CD14-positive monocyte (primary cell): ENCODE measurements around the gene RHOD. TPM values are rescaled to one million over a fixed set of nuclear protein-coding genes. Genes with fewer than 3 reads are reported as not detected.
A peak's percentile ranks its signal among the peaks of the same experiment; 100 is the strongest.

ENCODE experiments used
- DNase-seq, 3 donors: peaks; one replicate each; pipeline ENCODE4 v3.0.0-alpha.2; 2011 to 2022
- H2AFZ ChIP-seq: 2 replicates; pipeline ENCODE4 v1.6.0; 2012; ENCODE audit warnings: mild to moderate bottlenecking, low read depth, low read length, inconsistent platforms; ENCODE audit not compliant: insufficient read depth, poor library complexity, severe bottlenecking
- H3K27ac ChIP-seq, 2 donors: 1 replicate in 1 of 2; 2 replicates in 1 of 2; pipeline ENCODE4 v1.5.1; 2012 to 2013; ENCODE audit warnings: low read length in 2 of 2, control low read depth in 1 of 2, inconsistent platforms in 1 of 2, low read depth in 1 of 2, mild to moderate bottlenecking in 1 of 2
- H3K27me3 ChIP-seq, 2 donors: one replicate each; pipeline versions ENCODE4 v1.6.0 to v1.6.1; 2011 to 2013; ENCODE audit warnings: low read length in 2 of 2; ENCODE audit not compliant: control insufficient read depth in 2 of 2, insufficient read depth in 2 of 2
- H3K36me3 ChIP-seq, 2 donors: replicated peaks in 1 of 2; 1 replicate in 1 of 2; 2 replicates in 1 of 2; pipeline versions ENCODE4 v1.5.1 to v1.6.1; 2012 to 2013; ENCODE audit warnings: low read length in 2 of 2, control low read depth in 1 of 2, inconsistent platforms in 1 of 2, mild to moderate bottlenecking in 1 of 2; ENCODE audit not compliant: insufficient read depth in 2 of 2, control insufficient read depth in 1 of 2
- H3K4me1 ChIP-seq, 2 donors: 1 replicate in 1 of 2; 2 replicates in 1 of 2; pipeline versions ENCODE4 v1.5.1 to v1.6.1; 2012 to 2013; ENCODE audit warnings: low read length in 2 of 2, control low read depth in 1 of 2, inconsistent platforms in 1 of 2, mild to moderate bottlenecking in 1 of 2, moderate library complexity in 1 of 2; ENCODE audit not compliant: insufficient read depth in 2 of 2, control insufficient read depth in 1 of 2
- H3K4me2 ChIP-seq: replicated peaks from 2 replicates; pipeline ENCODE3; 2012; ENCODE audit warnings: low read length, moderate library complexity, mild to moderate bottlenecking; ENCODE audit not compliant: poor library complexity, severe bottlenecking; ENCODE audit errors: extremely low read depth
- H3K4me3 ChIP-seq, 3 experiments: fragments of 200-600 bp in 1 of 3; sonication (generic) in 1 of 3; replicated peaks in 1 of 3; 1 replicate in 2 of 3; 2 replicates in 1 of 3; pipeline ENCODE4 v1.5.1; 2011 to 2013; ENCODE audit warnings: low read length in 3 of 3, mild to moderate bottlenecking in 3 of 3, control low read depth in 2 of 3, low read depth in 2 of 3, inconsistent platforms in 1 of 3, moderate library complexity in 1 of 3
- H3K79me2 ChIP-seq: 2 replicates; pipeline ENCODE4 v1.6.0; 2012; ENCODE audit warnings: mild to moderate bottlenecking, control low read depth, inconsistent platforms, low read length, moderate library complexity; ENCODE audit not compliant: insufficient read depth
- H3K9ac ChIP-seq: 2 replicates; pipeline ENCODE4 v1.6.0; 2017; ENCODE audit warnings: low read length, mild to moderate bottlenecking; ENCODE audit not compliant: insufficient read depth, poor library complexity, severe bottlenecking
- H3K9me3 ChIP-seq, 2 donors: replicated peaks in 1 of 2; 1 replicate in 1 of 2; 2 replicates in 1 of 2; pipeline versions ENCODE4 v1.5.1 to v1.6.1; 2012 to 2013; ENCODE audit warnings: low read length in 2 of 2, control low read depth in 1 of 2; ENCODE audit not compliant: control insufficient read depth in 1 of 2, insufficient read depth in 1 of 2
- H4K20me1 ChIP-seq: 2 replicates; pipeline ENCODE4 v1.6.0; 2012; ENCODE audit warnings: mild to moderate bottlenecking, low read length, control low read depth, moderate library complexity; ENCODE audit not compliant: insufficient read depth
- H3K27ac Mint-ChIP-seq, 7 donors: one replicate each; pipeline ENCODE4 v1.8.0; 2020; ENCODE audit warnings: mild to moderate bottlenecking in 7 of 7, mixed read lengths in 7 of 7, moderate library complexity in 6 of 7, inconsistent platforms in 2 of 7
- H3K27me3 Mint-ChIP-seq, 3 donors: one replicate each; pipeline ENCODE4 v1.8.0; 2021 to 2022; ENCODE audit warnings: low read depth in 3 of 3, mild to moderate bottlenecking in 3 of 3, mixed read lengths in 3 of 3, moderate library complexity in 3 of 3, inconsistent platforms in 1 of 3
- H3K36me3 Mint-ChIP-seq, 2 donors: one replicate each; pipeline ENCODE4 v1.8.0; 2020; ENCODE audit warnings: mixed read lengths in 2 of 2, inconsistent platforms in 1 of 2, mild to moderate bottlenecking in 1 of 2
- H3K4me1 Mint-ChIP-seq: one replicate; pipeline ENCODE4 v1.8.0; 2020; ENCODE audit warnings: mild to moderate bottlenecking, mixed read lengths
- H3K4me3 Mint-ChIP-seq, 2 donors: one replicate each; pipeline ENCODE4 v1.8.0; 2020; ENCODE audit warnings: mild to moderate bottlenecking in 2 of 2, mixed read lengths in 2 of 2, moderate library complexity in 1 of 2
- H3K9me3 Mint-ChIP-seq, 7 donors: one replicate each; pipeline ENCODE4 v1.8.0; 2020 to 2022; ENCODE audit warnings: mixed read lengths in 7 of 7, mild to moderate bottlenecking in 6 of 7, moderate library complexity in 6 of 7, inconsistent platforms in 2 of 7
- CTCF ChIP-seq: fragments of 200-600 bp; IDR thresholded peaks from one replicate; pipeline ENCODE4 v1.8.0; 2022; ENCODE audit warnings: antibody characterized with exemption, mild to moderate bottlenecking
- WGBS: methylation state at CpG from one replicate; pipeline ENCODE4 v1.1.5; 2013; ENCODE audit warnings: missing lambda C conversion rate; ENCODE audit not compliant: insufficient coverage; 5-methylcytosine and 5-hydroxymethylcytosine counted together
- intact Hi-C, 2 donors: fragments of 100-400 bp; cut with micrococcal nuclease; formaldehyde crosslinking; loops; one replicate each; pipeline versions ENCODE4 v1.15.0 to v1.15.1; 2023
- polyA plus RNA-seq, 3 donors: library from polyadenylated mRNA; depleted of rRNA in 1 of 3; unstranded in 2 of 3; stranded (reverse) in 1 of 3; fragments of 300-500 nt in 2 of 3; fragments of >200 nt in 1 of 3; fragmentation: Illumina TruSeq in 2 of 3; gene quantifications; 1 replicate in 2 of 3; 2 replicates in 1 of 3; pipeline ENCODE4 v1.2.3, GENCODE V29; 2012 to 2021

RHOD gene
- polyA plus RNA-seq, 3 donors: not detected

DNA sequence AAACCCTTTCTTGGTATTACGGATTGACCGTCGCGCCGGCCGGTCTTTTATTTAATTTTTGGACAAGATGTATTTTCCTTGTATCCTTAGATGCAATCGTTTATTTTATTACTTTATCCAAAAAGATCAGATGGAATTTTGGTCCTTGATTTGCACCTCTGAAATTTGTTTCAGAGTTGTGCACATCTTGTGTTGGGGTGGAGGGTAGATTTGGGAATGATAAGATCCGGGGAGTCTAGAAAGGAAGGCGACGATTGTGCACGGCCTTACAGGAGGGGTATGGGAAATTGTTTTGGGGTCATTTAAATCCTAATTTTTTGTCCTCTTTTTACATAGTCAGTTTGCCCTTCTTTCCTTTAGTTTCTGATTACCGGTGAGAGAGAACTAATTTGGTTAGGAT is 63.8 kb downstream of the RHOD start:
- DNase-seq: no peak
- Mint-ChIP-seq H3K9me3 (no peaks in the 10 kb centered on the region), H3K36me3 (peaks cover 9 to 28% of the 10 kb centered on the region in 2 donors), H3K4me3 (peak overlapping the region; percentile 97), H3K4me1 (peaks cover 50% of the 10 kb centered on the region), H3K27me3 (peaks cover 0 to 2% (median 0%) of the 10 kb centered on the region in 3 donors), H3K27ac (peak overlapping the region; percentile 95 to 97 (median 97))
- Histone ChIP-seq H3K9ac (peak overlapping the region; percentile 86), H3K27me3 (no peaks in the 10 kb centered on the region), H2AFZ (no peak overlapping the region), H3K4me3 (peak overlapping the region; percentile 94 to 100 (median 99)), H3K27ac (peak overlapping the region; percentile 91 to 94), H3K79me2 (peaks cover 69% of the 10 kb centered on the region), H4K20me1 (peaks cover 53% of the 10 kb centered on the region), H3K4me1 (peaks cover 47 to 59% of the 10 kb centered on the region in 2 donors), H3K4me2 (peak overlapping the region; percentile 97), H3K36me3 (peaks cover 10 to 18% of the 10 kb centered on the region in 2 donors), H3K9me3 (no peaks in the 10 kb centered on the region)
- no peak for TF ChIP-seq CTCF
- intact Hi-C loops: no loop called here
- WGBS: no CpG with 5 or more reads among the region's 12 CpGs

DNA sequence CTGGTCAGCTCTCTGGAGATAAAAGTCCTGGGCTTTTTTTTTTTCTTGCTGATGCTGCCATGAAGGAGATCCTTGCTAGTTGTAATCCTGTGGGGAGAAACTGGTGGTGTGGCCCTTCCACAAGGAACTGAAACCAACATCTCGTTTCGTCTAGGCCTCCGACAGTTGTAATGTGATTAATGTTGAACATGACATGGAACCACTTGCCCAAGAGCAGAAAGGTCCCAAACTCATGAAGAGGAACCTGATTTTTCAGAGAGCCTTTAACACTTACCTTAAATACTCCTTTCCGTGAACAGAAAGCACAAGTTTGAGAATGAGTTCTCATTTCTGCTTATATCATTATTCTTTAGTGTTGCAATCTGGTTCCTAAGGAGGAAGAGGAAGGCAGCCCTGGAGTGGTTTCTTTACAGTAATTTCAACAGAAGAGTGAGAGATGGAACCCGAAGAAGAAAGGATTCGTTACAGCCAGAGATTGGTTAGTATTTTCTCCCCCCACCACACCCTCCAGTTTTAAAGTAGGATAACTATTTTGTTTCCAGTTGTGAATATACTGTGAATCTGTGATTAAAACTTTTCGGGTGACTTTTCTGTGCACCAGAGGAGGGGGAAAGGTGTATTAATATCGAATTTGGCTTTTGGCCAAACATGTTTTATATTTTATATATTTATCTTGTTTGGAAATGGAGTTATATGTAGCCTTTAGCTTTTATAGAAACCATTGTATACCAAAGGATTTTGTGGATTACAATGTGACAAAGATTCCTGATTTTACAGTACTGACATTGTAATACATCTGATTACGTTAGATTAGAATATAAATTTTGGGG is 64.4 kb downstream of the RHOD start:
- H3K27ac Mint-ChIP-seq: peak overlapping the region; percentile 95 to 97 (median 97)
- H3K27me3 Mint-ChIP-seq: peaks cover 0 to 2% (median 0%) of the 10 kb centered on the region in 3 donors
- H2AFZ ChIP-seq: no peak overlapping the region
- peak overlapping the region; percentile 91 to 94 for H3K27ac ChIP-seq
- no peaks in the 10 kb centered on the region for H3K27me3 ChIP-seq
- TF ChIP-seq CTCF: no peak
- H3K9me3 ChIP-seq: no peaks in the 10 kb centered on the region
- H3K9me3 Mint-ChIP-seq: no peaks in the 10 kb centered on the region
- H3K9ac ChIP-seq: peak overlapping the region; percentile 86
- H3K36me3 ChIP-seq: peaks cover 10 to 22% of the 10 kb centered on the region in 2 donors
- peak; percentile 91 to 96 (median 96) for DNase-seq
- peak overlapping the region; percentile 97 for H3K4me2 ChIP-seq
- WGBS: no CpG with 5 or more reads among the region's 9 CpGs
- H3K36me3 Mint-ChIP-seq: peaks cover 9 to 34% of the 10 kb centered on the region in 2 donors
- H4K20me1 ChIP-seq: peaks cover 59% of the 10 kb centered on the region
- intact Hi-C loops: no loop called here
- peaks cover 76% of the 10 kb centered on the region for H3K79me2 ChIP-seq
- H3K4me1 Mint-ChIP-seq: peaks cover 44% of the 10 kb centered on the region
- H3K4me1 ChIP-seq: peaks cover 41 to 57% of the 10 kb centered on the region in 2 donors
- H3K4me3 Mint-ChIP-seq: peak overlapping the region; percentile 97
- H3K4me3 ChIP-seq: peak overlapping the region; percentile 94 to 100 (median 99)

Other genes starting within 250 kb of the RHOD start
- 10 to 100 TPM; 20.3 to 24.7 (median 22.8) TPM for gene RCE1, start 213.4 kb upstream of the RHOD start, polyA plus RNA-seq
- gene LRFN4, start 199.8 kb upstream of the RHOD start, polyA plus RNA-seq: 1 to 10 TPM; 1.0 to 7.7 (median 1.7) TPM
- gene PC, start 98.5 kb upstream of the RHOD start, polyA plus RNA-seq: 1 to 10 TPM; 4.6 to 7.1 (median 6.0) TPM
- gene C11orf86, start 81.5 kb upstream of the RHOD start, polyA plus RNA-seq: not detected
- not detected for gene SYT12, start 33.7 kb upstream of the RHOD start, polyA plus RNA-seq
- 10 to 100 TPM in 1 of 3 donors, 1 to 10 TPM in 2; 2.6 to 98.9 (median 3.9) TPM for gene KDM2A, start 62.4 kb downstream of the RHOD start, polyA plus RNA-seq
- gene GRK2, start 209.6 kb downstream of the RHOD start, polyA plus RNA-seq: 100 to 1,000 TPM in 1 of 3 donors, 10 to 100 TPM in 2; 34.9 to 777 (median 43.0) TPM
- gene ANKRD13D, start 232.5 kb downstream of the RHOD start, polyA plus RNA-seq: 100 to 1,000 TPM in 1 of 3 donors, 10 to 100 TPM in 1, 1 to 10 TPM in 1; 9.1 to 389 (median 10.3) TPM
- gene SSH3, start 246.7 kb downstream of the RHOD start, polyA plus RNA-seq: 10 to 100 TPM in 1 of 3 donors, 1 to 10 TPM in 2; 3.6 to 23.3 (median 5.8) TPM